GM13977 (cell line): ENCODE results near the gene ZMIZ1.

Experiments used
- DNase-seq: peaks from one replicate; pipeline ENCODE4 v3.0.0; 2012; ENCODE audit warnings: low spot score
- CTCF ChIP-seq: IDR thresholded peaks from 2 replicates; pipeline ENCODE4 v1.5.1; 2012; ENCODE audit warnings: mild to moderate bottlenecking, control low read depth; ENCODE audit not compliant: insufficient read depth; ENCODE audit errors: extremely low read depth, missing control alignments
- in situ Hi-C: fragments of 300-500 bp; cut with MboI; formaldehyde crosslinking; loops from one replicate; pipeline ENCODE4 v1.12.0; 2022; ENCODE audit warnings: low sequenced_read_pairs, low pct_unique_long_range_greater_than_20kb, mixed read lengths, inconsistent platforms; ENCODE audit not compliant: unreplicated experiment

ZMIZ1 gene

DNA sequence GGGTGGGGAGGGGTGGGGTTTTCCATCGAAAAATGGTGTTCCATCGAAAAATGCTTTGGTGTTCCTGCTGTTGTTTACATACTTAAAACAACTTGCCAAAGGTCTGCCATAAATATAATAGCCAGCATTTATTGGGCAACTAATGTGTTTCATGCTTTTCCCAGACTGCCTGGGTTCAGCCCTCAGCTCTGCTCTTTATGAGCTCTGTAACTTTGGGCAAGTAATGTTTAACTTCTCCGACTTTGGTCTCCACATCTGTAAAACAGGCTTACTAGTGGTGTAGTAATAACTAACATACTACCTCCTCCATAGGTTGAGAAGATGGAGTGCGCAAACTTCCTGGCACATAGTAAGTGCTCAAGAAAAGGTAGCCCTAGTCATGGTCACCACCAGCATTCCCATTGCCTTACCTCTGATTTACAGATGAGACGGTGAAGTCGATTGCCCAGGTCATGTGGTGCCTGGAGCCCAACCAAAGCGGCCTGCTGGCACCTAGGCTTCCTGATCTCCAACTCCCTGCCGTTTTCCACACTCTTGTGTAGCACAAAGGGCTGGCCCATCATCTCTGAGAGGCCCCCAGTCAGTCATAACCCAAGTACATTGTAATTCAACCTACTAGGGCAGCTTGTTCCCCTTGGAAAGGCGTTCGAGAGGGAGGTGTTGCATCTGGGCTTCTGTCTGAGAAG lies 8.9 kb downstream of the ZMIZ1 start:
- DNase-seq = no peak
- in situ Hi-C loops = no loop called here
- no peak for TF ChIP-seq CTCF

DNA sequence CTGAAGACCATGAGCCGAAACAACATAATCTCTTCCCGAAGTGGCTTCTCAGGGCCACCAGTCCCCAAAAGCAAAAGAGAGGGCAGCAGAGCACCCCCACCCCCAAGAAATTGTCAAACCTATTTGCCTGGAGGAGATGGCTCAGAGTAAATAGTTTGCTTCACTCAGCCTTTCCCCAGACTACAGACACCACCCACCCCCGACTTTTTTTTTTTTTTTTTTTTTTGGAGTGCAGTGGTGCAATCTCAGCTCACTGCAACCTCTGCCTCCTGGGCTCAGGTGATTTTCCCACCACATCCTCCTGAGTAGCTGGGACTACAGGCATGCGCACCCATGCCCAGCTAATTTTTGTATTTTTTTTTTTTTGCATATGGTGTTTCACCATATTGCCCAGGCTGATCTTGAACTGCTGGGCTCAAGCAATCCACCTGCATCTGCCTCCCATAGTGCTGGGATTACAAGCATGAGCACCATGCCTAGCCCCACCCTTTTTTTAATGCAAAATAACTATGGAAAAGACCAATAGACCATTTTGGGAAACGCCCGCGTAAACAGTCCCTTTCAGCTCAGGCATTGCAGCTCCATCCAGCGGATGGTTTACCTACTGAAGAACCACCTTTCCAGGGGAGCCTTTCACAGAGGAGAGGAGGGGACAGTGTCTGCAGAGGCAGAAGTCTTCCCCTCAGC lies 9.7 kb downstream of the ZMIZ1 start:
- no peak for DNase-seq
- TF ChIP-seq CTCF = no peak
- in situ Hi-C loops = no loop called here

DNA sequence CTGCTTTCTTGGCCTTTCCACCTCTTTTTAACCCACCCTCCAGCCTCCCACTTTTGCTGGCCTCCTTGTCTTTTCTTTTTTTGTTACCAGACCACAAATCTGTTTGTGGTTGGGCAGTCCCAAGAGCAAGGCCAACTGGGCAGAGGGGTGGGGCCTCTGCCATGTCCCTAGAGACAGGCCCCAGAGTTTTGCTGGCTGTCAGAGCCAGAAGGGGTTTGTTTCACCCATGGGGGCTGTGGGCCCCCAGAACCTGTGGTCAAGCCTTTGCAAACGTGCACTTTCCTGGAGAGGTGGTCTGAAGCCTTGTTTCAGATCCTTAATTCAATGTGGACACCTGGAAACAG lies 10.3 kb downstream of the ZMIZ1 start:
- TF ChIP-seq CTCF = no peak
- DNase-seq = no peak
- in situ Hi-C loops = no loop called here

GRCh38 chr10:79079490-79080355 lies 11.0 kb downstream of the ZMIZ1 start:
- no peak for DNase-seq
- in situ Hi-C loops = no loop called here
- no peak for TF ChIP-seq CTCF

GRCh38 chr10:79081353-79082034 lies 12.7 kb downstream of the ZMIZ1 start:
- no peak for DNase-seq
- in situ Hi-C loops = no loop called here
- no peak for TF ChIP-seq CTCF

GRCh38 chr10:79082035-79082373 lies 13.2 kb downstream of the ZMIZ1 start:
- no peak for TF ChIP-seq CTCF
- no peak for DNase-seq
- in situ Hi-C loops = no loop called here
